Right lobe of liver (tissue), 6 donors: ENCODE results near the gene EIF2B1. TPM values are rescaled to one million over a fixed set of nuclear protein-coding genes. Genes with fewer than 3 reads are reported as not detected.

Experiments
- ATAC-seq, 4 donors: fragments of 200-7000 bp; cut with Tn5 transposase; one replicate each; pipeline ENCODE4 v1.9.1; 2020; ENCODE audit warnings: mild to moderate bottlenecking in 4 of 4, moderate library complexity in 4 of 4
- DNase-seq, 3 donors: peaks; one replicate each; pipeline ENCODE4 v3.0.0-alpha.2; 2020
- H3K27ac ChIP-seq, 3 donors: fragments of 200-600 bp; one replicate each; pipeline ENCODE4 v1.8.0; 2022
- H3K27me3 ChIP-seq, 2 donors: fragments of 200-600 bp; one replicate each; pipeline ENCODE4 v1.8.0; 2022
- H3K36me3 ChIP-seq, 4 donors: fragments of 200-600 bp; sonication (generic) in 1 of 4; one replicate each; pipeline versions ENCODE4 v1.5.1 to v1.8.0; 2017 to 2022; ENCODE audit warnings: control low read depth in 1 of 4
- H3K4me1 ChIP-seq, 4 donors: fragments of 200-600 bp; sonication (generic) in 1 of 4; one replicate each; pipeline versions ENCODE4 v1.5.1 to v1.8.0; 2017 to 2022; ENCODE audit warnings: control low read depth in 1 of 4
- H3K4me3 ChIP-seq, 3 donors: fragments of 200-600 bp; one replicate each; pipeline ENCODE4 v1.8.0; 2022
- H3K9me3 ChIP-seq, 4 donors: fragments of 200-600 bp; sonication (generic) in 1 of 4; one replicate each; pipeline versions ENCODE4 v1.5.1 to v1.8.0; 2017 to 2022; ENCODE audit warnings: control low read depth in 1 of 4
- POLR2A ChIP-seq: fragments of 450-650 bp; IDR thresholded peaks from one replicate; pipeline ENCODE4 v1.6.1; 2017; ENCODE audit warnings: antibody characterized with exemption, mild to moderate bottlenecking
- WGBS: methylation state at CpG from one replicate; pipeline ENCODE4 v1.1.6; 2018; ENCODE audit warnings: low coverage, low lambda C conversion rate; ENCODE audit not compliant: insufficient coverage; ENCODE audit errors: missing lambda C conversion rate; 5-methylcytosine and 5-hydroxymethylcytosine counted together
- intact Hi-C, 2 donors: fragments of 100-400 bp; cut with DNase I; formaldehyde crosslinking; loops; one replicate each; pipeline versions ENCODE4 v1.11.2 to v1.14.1; 2022
- total RNA-seq, 6 experiments: library from RNA; depleted of rRNA in 2 of 6; stranded (reverse); fragments of >200 nt in 2 of 6; fragmentation: NEBNext Ultra II Directional in 3 of 6; extraction: Animal tissue kit (Norgen Biotek cat#: 25700) in 3 of 6; gene quantifications; one replicate each; pipeline versions ENCODE4 v1.1.0 to v1.2.4, GENCODE V29; 2016 to 2023
- TF ChIP-seq, protein P1 (sequence below), 4 donors: fragments of 200-600 bp in 3 of 4; fragments of 450-650 bp in 1 of 4; IDR thresholded peaks; one replicate each; pipeline versions ENCODE4 v1.5.1 to v1.8.0; 2016 to 2022; ENCODE audit warnings: antibody characterized with exemption in 4 of 4, mild to moderate bottlenecking in 2 of 4
- donor health status: DM: no; HTN: yes; CAD: no.
- donor health status: DM: no; HTN: no; CAD: no.
- donor health status: DM: no; HTN: no; CAD: no.
- donor health status: DM: no; HTN: yes; CAD: no.
- donor health status: DM: no; HTN: yes; CAD: no.

EIF2B1 gene
- total RNA-seq, 6 experiments from 2014 or later: 19.3 to 137 (median 22.2) TPM

- ATAC-seq: no peak
- DNase-seq: no peak
- TF ChIP-seq, protein P1, sequence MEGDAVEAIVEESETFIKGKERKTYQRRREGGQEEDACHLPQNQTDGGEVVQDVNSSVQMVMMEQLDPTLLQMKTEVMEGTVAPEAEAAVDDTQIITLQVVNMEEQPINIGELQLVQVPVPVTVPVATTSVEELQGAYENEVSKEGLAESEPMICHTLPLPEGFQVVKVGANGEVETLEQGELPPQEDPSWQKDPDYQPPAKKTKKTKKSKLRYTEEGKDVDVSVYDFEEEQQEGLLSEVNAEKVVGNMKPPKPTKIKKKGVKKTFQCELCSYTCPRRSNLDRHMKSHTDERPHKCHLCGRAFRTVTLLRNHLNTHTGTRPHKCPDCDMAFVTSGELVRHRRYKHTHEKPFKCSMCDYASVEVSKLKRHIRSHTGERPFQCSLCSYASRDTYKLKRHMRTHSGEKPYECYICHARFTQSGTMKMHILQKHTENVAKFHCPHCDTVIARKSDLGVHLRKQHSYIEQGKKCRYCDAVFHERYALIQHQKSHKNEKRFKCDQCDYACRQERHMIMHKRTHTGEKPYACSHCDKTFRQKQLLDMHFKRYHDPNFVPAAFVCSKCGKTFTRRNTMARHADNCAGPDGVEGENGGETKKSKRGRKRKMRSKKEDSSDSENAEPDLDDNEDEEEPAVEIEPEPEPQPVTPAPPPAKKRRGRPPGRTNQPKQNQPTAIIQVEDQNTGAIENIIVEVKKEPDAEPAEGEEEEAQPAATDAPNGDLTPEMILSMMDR (IDR thresholded peaks at IDR 0.05): no peak
- TF ChIP-seq POLR2A: no peak
- H3K27me3 ChIP-seq: no peaks in the 10 kb centered on the region
- H3K9me3 ChIP-seq: no peaks in the 10 kb centered on the region
- H3K36me3 ChIP-seq: no peaks in the 10 kb centered on the region
- H3K27ac ChIP-seq: no peak overlapping the region
- H3K4me3 ChIP-seq: no peak overlapping the region
- intact Hi-C loops: no loop called here
- 100% methylated on average over 1 of the region's 1 CpG for WGBS
- no peaks in the 10 kb centered on the region for H3K4me1 ChIP-seq
These were observed 42.0 kb upstream of the EIF2B1 start for GRCh38 chr12:123675436-123675835.

DNA sequence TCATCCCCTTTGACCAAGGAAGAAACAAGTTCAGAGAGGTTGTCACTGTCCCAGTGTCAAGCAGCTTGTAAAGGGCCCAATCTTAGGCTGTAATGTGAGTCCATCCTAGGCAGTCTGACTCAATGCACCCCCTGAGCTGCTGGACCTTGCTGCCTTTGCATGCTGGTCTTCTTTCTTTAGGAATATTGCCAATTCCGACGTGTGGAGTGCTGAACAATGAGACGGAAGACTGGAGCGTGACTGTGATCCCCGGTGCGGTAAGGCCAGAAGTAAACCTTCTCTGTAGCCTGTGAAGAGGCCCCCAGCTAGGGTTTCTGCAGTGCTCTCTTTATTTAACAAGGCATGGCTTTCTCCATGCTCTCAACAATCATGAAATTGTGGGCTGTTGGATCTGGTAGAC is 38.4 kb upstream of the EIF2B1 start:
- no peaks in the 10 kb centered on the region for H3K9me3 ChIP-seq
- intact Hi-C loops: no loop called here
- no peak for DNase-seq
- no peaks in the 10 kb centered on the region for H3K4me1 ChIP-seq
- peak overlapping the region in 1 of 3 donors; percentile 86 for H3K4me3 ChIP-seq
- no peak overlapping the region for H3K27ac ChIP-seq
- no peak for ATAC-seq
- TF ChIP-seq, protein P1 (IDR thresholded peaks at IDR 0.05): no peak
- no CpG with 5 or more reads among the region's 6 CpGs for WGBS
- H3K27me3 ChIP-seq: no peaks in the 10 kb centered on the region
- no peaks in the 10 kb centered on the region for H3K36me3 ChIP-seq

DNA sequence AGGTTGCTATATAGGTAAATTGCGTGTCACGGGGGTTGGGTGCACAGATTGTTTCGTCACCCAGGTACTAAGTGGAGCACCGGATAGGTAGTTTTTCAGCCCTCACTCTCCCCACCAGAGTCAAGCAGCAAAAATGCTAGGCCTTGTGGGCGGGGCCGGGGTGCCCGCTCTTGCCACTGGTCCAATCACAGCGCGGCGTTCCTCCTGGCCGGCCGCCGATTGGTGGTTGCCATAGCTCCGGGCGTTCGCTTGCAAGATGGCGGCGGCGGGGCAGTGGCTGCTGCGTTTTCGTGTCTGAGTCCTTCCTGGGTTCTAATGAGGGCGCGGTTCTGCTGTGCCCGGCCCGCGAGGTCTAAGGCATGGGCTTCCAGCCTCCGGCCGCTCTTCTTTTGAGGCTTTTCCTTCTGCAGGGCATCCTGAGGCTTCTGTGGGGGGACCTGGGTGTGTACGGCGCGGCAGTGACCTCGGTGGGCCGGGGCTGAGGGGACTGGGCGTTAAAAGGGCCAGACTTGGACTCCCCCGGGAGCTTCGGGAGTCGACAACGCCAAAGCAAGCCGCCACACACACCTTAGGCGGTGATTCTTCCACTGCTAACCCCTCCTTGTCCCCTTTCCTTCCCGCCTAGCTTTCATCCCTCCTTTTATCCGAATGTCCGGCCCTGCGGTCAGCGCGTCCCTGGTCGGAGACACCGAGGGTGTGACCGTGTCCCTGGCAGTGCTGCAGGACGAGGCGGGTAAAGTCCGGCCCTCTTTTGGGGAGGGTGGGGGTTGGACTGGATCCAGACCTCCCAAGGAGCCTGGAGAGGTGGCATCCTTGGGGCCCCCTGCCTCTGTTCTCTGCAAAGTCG is 37.6 kb upstream of the EIF2B1 start, which contains the start of gene TCTN2:
Gene TCTN2, plus strand, starts transcription at position 232 of the 847 bp plus-strand sequence. Its CDS starts 128 bp downstream, at position 360.
- no peaks in the 10 kb centered on the region for H3K27me3 ChIP-seq
- TF ChIP-seq, protein P1 (IDR thresholded peaks at IDR 0.05): no peak
- no peak for TF ChIP-seq POLR2A
- no peaks in the 10 kb centered on the region for H3K36me3 ChIP-seq

DNA sequence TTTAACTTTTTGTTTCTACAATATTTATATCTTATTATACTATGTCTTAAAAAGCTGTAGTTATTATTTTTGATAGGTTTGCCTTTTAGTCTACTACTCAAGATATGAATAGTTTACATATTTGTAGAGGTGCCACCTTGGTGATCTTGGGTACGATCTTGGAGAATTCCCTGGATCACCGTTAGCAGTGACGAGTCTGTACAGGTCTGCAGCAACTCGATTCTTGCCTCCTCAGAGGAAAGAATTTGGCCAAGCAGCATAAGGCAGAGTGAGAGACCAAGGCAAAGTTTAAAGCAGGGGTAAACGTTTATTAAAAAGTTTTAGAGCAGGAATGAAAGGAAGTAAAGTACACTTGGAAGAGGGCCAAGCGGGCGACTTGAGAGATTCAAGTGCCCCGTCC is 34.3 kb upstream of the EIF2B1 start:
- TF ChIP-seq POLR2A: no peak
- TF ChIP-seq, protein P1 (IDR thresholded peaks at IDR 0.05): no peak
- Histone ChIP-seq H3K4me1 (no peaks in the 10 kb centered on the region), H3K36me3 (no peaks in the 10 kb centered on the region), H3K27ac (no peak overlapping the region), H3K27me3 (no peaks in the 10 kb centered on the region), H3K4me3 (no peak overlapping the region), H3K9me3 (no peaks in the 10 kb centered on the region)
- 71% methylated on average over 8 of the region's 8 CpGs for WGBS
- intact Hi-C loops: no loop called here
- DNase-seq: no peak
- no peak for ATAC-seq

More for the DNA sequence above, 37.6 kb upstream of the EIF2B1 start, which contains the start of gene TCTN2:
- Histone ChIP-seq H3K27ac (no peak within 1 kb of the TSS), H3K4me3 (peak within 1 kb of the TSS; percentile 81 to 86 (median 83)), H3K9me3 (no peaks in the 10 kb centered on the region), H3K4me1 (no peaks in the 10 kb centered on the region)
- WGBS: 4% methylated on average over 18 of the region's 53 CpGs
- intact Hi-C loops: no loop called here
- ATAC-seq (peak; percentile 98 to 100 (median 100)), DNase-seq (peak; percentile 89 to 91 (median 90))
